Brain microvascular endothelial cell (primary cell): ENCODE measurements around the gene CTDP1.

Source experiments
- DNase-seq: peaks from one replicate; pipeline ENCODE4 v3.0.0-alpha.2; 2020
- H3K27ac ChIP-seq: fragments of 250-450 bp; sonication (Bioruptor Pico); 2 replicates; pipeline ENCODE4 v1.5.1; 2020; ENCODE audit warnings: mild to moderate bottlenecking, moderate library complexity
- H3K27me3 ChIP-seq: fragments of 250-450 bp; sonication (Bioruptor Pico); replicated peaks from 2 replicates; pipeline ENCODE4 v1.5.1; 2020; ENCODE audit warnings: mild to moderate bottlenecking
- H3K36me3 ChIP-seq: fragments of 250-450 bp; sonication (Bioruptor Pico); replicated peaks from 2 replicates; pipeline ENCODE4 v1.5.1; 2020; ENCODE audit warnings: mild to moderate bottlenecking
- H3K4me3 ChIP-seq: 2 replicates; pipeline ENCODE4 v1.5.1; 2011; ENCODE audit warnings: low read depth, mild to moderate bottlenecking, control low read depth, low read length, moderate library complexity
- in situ Hi-C: cut with HindIII; loops from 2 replicates; pipeline ENCODE4 v1.10.0; 2017; ENCODE audit warnings: low sequenced_read_pairs, low pct_ligation_motif_present
- TF ChIP-seq, protein P1 (sequence below): IDR thresholded peaks from 2 replicates; pipeline ENCODE4 v1.5.1; 2011; ENCODE audit warnings: low read depth, mild to moderate bottlenecking, moderate library complexity, low read length, control low read depth, inconsistent platforms; ENCODE audit errors: missing control alignments

The CTDP1 gene

DNA sequence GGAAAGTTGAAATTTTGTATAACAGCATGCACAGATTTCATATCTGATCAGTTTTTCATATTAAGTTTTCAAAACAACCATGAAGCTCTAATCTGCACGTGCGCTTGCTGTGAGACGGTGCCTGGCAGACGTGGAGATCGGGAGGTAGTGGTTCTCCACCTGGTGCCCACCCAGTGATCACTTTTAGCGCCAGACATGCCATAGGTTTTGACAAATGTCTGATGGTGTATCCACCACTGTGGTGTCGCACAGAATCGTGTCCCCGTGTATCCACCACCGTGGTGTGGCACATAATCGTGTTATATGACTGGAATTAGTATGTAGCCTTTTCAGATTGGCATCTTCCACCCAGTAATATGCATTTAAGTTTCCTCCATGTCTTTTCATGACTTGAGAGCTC, 77.2 kb downstream of the CTDP1 start:
- DNase-seq = no peak
- peaks cover 8% of the 10 kb centered on the region for H3K36me3 ChIP-seq
- no peak overlapping the region for H3K27ac ChIP-seq
- no peak overlapping the region for H3K4me3 ChIP-seq
- TF ChIP-seq, protein P1, sequence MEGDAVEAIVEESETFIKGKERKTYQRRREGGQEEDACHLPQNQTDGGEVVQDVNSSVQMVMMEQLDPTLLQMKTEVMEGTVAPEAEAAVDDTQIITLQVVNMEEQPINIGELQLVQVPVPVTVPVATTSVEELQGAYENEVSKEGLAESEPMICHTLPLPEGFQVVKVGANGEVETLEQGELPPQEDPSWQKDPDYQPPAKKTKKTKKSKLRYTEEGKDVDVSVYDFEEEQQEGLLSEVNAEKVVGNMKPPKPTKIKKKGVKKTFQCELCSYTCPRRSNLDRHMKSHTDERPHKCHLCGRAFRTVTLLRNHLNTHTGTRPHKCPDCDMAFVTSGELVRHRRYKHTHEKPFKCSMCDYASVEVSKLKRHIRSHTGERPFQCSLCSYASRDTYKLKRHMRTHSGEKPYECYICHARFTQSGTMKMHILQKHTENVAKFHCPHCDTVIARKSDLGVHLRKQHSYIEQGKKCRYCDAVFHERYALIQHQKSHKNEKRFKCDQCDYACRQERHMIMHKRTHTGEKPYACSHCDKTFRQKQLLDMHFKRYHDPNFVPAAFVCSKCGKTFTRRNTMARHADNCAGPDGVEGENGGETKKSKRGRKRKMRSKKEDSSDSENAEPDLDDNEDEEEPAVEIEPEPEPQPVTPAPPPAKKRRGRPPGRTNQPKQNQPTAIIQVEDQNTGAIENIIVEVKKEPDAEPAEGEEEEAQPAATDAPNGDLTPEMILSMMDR = no peak
- H3K27me3 ChIP-seq = no peaks in the 10 kb centered on the region
- in situ Hi-C loops = no loop called here

DNA sequence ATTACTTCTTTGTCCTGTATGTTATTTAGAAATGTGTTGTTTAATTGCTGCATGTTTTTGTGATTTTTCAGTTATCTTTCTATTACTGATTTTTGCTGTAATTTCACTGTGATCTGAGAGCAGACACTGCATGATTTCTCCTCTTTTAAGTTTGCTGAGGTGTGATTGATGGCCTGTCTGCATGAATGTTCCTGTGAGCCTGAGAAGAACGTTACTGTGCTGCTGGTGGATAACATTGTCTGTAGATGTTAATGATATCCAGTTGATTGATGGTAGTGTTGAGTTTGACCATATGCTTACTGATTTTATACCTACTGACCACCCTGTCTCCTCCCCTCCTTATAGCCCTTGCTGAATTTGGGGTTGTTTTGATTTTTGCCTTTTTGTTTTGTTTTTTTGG, 80.7 kb downstream of the CTDP1 start:
- in situ Hi-C loops = no loop called here
- no peaks in the 10 kb centered on the region for H3K27me3 ChIP-seq

DNA sequence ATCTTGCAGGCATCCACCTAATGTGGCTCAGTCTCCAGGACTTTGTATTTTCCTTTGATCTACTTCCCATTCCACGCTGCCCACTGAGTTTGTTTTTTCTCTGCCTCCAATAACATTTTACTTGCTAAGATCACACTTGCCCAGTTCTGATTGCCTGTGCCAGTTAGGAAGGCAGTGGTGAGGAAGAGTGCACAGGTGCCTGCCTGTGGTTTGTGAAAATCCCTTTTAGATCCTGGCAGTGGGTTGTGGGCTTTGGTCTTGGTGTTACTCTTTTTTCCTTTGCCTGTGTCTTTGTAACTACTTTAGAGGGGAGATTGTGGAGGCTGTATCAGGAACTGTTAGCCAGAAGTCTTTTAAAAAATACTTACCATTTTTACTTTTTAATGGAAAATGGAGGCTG, 81.3 kb downstream of the CTDP1 start:
- Histone ChIP-seq H3K4me3 (no peak overlapping the region), H3K27ac (no peak overlapping the region), H3K27me3 (no peaks in the 10 kb centered on the region), H3K36me3 (no peaks in the 10 kb centered on the region)
- DNase-seq = no peak
- in situ Hi-C loops = no loop called here
- TF ChIP-seq, protein P1 = no peak

More for the DNA sequence above, 80.7 kb downstream of the CTDP1 start:
- no peaks in the 10 kb centered on the region for H3K36me3 ChIP-seq
- no peak overlapping the region for H3K4me3 ChIP-seq
- TF ChIP-seq, protein P1 = no peak
- no peak for DNase-seq
- no peak overlapping the region for H3K27ac ChIP-seq

DNA sequence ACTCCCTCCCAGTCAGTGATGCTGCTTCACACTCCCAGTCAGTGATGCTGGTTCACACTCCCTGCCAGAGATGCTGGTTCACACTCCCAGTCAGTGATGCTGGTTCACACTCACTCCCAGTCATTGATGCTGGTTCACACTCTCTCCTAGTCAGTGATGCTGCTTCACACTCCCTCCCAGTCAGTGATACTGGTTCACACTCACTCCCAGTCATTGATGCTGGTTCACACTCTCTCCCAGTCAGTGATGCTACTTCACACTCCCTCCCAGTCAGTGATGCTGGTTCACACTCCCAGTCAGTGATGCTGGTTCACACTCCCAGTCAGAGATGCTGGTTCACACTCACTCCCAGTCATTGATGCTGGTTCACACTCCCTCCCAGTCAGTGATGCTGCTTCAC, 83.8 kb downstream of the CTDP1 start:
- Histone ChIP-seq H3K27ac (no peak overlapping the region), H3K27me3 (no peaks in the 10 kb centered on the region), H3K36me3 (no peaks in the 10 kb centered on the region), H3K4me3 (no peak overlapping the region)
- TF ChIP-seq, protein P1 = no peak
- in situ Hi-C loops = no loop called here
- no peak for DNase-seq

DNA sequence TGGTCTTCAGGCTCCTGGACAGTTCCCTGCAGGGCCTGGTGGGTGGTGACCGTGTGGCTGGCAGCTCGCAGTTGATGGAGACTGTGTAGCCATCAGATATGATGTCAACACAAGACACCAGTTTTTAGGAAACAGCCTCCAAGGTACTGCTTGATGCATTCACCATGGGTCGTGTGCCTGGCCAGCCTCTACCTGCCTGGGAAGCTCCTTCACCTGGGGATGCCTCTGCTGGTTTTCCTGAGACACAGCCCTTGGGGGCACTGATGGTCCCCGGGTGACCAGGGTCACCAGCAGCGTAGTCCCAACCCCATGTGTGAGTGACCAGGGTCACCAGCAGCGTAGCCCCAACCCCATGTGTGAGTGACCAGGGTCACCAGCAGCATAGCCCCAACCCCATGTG, 84.5 kb downstream of the CTDP1 start:
- Histone ChIP-seq H3K4me3 (no peak overlapping the region), H3K36me3 (no peaks in the 10 kb centered on the region), H3K27ac (no peak overlapping the region), H3K27me3 (no peaks in the 10 kb centered on the region)
- in situ Hi-C loops = no loop called here
- DNase-seq = no peak
- TF ChIP-seq, protein P1 = no peak

DNA sequence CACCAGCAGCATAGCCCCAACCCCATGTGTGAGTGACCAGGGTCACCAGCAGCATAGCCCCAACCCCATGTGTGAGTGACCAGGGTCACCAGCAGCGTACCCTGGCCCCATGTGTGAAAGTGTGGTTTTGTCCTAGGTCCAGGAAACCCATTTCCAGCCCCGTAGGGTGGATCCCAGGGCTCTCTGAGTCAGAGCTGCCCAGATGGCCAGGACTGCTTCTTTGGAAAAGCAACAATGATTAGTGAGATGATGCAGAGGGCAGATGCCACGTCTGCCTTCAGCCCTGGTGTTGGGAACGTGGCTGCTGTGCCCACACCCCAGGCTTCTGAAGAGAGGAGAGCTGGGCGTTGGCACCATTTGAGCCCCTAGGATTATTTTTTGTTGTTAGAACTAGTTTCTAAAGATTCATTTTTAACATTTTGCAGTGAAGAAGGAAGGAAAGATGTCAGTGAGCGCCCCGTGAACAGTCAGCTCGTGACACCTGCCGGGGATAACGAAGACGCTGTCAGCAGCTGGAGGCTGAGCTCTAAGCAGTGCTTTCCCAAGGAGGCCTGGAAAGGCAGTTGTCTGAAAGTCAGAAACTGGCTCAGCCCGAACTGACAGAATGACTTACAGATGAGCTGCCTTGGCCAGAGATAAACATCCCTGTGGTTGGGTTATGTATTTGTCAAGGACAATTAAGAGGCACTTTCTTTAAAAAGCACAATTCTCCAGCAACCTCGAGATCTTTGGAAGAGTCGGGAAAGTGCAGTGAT, 86.1 kb downstream of the CTDP1 start:
- DNase-seq = no peak
- Histone ChIP-seq H3K4me3 (no peak overlapping the region), H3K27me3 (no peaks in the 10 kb centered on the region), H3K36me3 (no peaks in the 10 kb centered on the region), H3K27ac (no peak overlapping the region)
- in situ Hi-C loops = no loop called here
- TF ChIP-seq, protein P1 = no peak
